Activated CD8-positive, alpha-beta memory T cell treated with anti-CD3 and anti-CD28 coated beads, Interleukin-2, amount 50 U/mL, for 24 hours (primary cell): ENCODE data around the gene ETV6.

Experiments used
- DNase-seq: peaks from one replicate; pipeline ENCODE4 v3.0.0-alpha.2; 2020; ENCODE audit errors: extremely low read depth

ETV6 gene

DNA sequence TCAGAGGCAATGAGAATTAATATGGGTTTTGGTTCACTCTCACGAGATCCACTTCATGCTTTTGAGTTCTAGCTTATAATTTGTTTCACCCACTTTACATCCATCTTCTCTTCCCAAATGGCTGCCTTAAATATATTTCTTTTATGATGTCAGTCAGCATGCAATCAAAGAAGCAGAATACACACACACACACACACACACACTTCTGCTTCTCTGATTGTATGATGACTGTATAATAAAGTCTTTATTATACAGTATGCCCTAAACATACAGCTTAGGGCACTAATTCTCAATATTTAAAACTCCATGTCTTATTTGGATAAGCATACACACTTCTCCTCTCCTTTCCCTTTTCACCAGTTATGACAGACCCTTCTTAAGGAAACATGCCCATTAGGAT is 6.7 kb upstream of the ETV6 start:
- no peak for DNase-seq

DNA sequence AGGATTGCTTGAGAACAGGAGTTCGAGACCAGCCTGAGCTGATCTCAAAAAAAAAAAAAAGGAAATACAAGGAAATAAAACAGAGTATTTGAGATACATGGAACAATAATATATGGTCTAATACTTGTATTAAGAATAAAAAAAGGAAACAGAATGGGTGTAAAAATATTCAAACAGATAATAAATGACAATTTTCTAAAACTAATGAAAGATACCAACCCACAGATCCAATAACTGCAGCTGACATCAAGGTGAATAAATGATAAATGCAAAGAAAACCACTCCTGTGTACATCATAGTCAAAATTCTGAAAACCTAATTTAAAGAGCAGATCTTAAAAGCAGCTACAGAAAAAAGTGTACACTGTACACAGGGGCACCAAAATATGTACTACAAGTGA is 4.1 kb upstream of the ETV6 start:
- DNase-seq: no peak

DNA sequence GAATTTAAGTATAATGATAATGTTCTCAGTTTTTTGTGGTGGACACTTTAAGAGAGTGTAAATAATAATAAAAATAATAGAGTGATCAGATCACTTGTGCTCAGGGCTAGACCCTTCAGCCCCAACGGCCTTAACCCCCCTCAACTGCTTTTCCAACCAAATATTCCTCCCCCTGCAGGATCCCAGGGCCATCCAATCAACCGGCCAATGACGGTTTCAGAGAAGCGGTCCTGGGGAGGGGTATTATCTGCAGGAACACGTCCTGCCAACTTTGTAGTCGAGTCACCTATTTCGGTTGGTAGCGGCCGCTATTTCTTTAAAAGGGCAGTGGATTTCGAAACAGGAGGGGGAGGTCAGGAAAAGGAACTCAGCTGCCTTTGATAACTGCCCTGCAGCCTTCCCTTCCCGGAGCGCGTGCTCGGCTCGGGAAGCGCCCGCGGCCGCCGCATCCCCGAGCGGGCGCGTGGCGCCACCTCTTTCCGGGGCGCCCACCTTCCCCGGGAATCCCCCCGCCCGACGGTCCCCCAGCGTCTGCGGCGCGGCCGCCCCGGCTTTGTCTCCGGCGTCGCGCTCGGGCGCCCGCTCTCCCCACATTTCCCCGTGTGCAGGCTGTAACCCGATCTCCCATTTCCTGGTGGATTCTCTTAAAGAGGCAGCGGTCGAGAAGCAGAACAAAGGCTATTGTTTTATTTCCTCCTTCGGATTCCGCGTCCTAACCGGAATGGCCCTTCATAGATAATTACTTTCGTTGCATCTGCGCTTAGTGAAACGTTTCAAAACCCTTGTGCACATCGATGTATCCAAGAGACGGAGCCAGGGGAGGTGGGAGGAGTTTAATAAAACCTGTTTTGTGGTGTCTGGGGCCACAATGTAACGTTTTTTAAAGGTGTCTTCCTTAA is 711 bp upstream of the ETV6 start:
- DNase-seq: no peak

DNA sequence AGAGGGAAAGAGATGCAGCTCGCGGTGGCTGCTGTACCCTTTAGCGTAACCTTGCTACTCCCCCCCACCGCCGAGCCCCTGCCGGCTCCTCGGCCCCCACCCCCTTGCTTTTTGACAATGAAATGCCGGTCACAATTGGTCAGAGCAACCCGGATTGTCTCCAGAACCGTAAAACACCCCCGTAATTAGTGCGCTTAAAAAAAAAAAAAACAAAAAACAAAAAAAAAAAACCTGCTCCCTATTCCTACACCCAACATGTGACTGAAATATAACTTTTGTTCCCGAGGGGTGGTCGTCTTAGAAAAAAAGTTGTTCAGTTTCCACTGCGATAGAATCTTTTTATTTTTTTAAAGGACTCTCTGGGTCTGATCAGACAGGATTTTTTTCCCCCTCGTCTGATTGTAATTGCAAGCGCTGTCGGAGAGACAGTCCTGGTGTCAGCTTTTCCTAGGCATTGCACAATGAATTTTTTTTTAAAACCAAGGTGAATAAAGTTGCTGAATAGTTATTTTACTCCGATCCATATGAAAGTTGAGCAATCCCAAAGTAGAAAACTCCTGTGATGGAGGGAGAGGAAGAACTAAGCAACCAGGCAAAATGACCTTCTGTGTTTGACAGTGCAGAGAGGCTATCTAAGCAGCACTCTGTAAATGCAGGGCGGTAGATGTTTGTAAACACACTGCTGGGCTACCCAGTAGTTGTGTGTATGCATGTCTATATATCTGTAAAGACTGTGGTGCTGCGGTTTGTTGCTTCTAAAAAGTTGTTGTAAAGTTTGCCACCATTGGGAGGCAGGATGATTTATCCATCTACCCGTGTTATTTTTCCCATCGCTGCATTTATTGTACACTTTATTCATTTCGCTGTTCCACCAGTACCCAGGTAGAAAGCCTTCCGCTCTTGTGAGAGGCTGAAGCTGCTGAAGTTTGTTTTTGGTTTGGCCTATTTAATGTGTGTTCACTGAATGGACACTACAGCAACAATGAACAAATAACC is 1.1 kb downstream of the ETV6 start:
- no peak for DNase-seq

DNA sequence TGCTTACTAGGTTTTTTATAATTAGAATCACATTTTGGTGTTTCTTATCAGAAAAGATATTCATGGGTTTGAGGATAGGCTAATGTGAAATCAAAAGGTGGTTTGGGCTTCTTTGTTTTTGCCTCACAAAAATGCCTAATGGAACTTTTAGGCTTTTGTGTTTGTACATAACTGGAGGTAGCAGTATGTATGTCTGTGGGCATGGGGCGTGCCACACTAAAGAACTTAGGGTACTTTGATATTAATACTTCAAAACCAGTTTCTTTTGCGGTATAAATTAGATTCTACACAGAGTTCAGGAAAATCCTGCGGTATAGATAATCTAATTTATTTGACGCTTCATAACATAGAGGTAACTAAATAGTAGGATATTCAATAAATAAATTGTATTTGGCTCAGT is 1.9 kb downstream of the ETV6 start:
- DNase-seq: no peak

DNA sequence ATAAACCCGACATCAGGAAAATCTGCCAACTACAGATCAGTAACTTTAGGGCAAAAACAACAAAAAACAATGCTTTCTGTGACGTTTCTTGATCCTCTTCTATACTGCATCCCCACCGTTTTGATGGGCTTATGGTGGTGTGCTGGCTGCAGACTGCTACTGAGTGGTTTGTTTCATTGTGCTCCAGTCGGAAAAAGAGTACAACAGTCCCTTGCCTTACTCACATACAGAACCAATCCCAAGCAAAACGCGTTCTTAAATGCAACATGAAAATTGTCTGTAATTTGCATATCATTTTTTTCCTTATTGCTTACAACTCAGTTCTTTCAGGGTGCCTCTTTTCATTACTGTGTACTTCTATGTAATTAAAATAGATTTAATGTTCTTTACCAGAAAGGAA is 2.3 kb downstream of the ETV6 start:
- no peak for DNase-seq

DNA sequence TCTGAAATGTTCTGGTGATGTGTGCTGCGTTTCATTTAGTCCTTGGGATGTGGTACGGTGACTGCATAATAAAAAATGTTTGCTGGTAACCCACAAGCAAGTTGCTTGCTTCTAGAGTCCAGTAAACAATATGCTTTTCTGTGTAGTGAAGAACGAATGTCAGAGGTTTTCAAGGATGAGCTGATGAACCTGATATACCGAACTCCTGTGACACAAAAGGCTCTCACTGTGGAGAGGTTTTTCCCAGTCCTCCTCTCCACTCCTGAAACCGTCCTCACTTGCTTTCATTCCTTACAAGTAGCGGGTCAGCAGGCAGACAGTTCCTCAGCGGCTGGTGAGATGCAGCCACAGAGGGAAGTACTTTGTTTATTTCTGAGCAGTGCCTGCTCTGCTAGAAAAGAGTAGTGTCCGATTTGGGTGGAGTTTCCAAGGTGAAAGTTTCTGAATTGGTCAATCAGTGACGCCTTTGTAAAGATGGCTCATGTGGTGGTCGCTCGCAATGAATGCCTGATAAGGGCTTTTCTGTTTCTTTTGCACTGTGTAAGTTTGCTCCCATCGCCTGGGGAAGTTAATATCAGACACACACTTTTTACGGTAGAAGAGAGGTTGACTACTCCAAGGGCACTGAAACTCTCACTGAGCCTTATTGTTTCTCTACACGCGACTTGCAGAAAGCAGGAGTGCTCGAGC is 3.0 kb downstream of the ETV6 start:
- DNase-seq: no peak

DNA sequence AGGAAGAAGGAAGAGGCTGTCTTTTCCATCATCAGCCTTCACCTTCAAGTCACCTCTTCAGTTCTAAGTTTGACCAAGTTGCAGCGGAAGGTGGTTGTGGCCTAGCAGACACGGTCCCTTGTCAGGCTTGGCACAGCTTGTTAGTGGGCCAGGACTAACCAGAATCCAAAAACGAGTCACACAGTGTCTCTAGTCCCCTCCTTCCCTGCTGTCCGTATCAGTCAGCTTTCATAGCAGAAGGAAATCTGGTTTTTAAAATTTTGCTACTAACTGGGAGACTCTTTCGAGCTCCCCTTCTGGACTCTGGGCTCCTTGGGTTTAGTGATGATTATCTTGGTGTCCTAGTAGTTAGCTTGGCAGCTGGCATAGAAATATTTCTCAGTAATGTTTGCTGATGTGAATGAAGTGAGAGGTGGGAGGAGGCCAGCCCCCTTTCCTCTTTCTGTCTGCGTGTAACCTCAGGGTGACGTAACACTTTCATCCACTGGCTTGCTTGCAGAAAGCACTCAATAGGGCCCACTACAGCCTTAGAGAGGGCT is 3.8 kb downstream of the ETV6 start:
- no peak for DNase-seq

DNA sequence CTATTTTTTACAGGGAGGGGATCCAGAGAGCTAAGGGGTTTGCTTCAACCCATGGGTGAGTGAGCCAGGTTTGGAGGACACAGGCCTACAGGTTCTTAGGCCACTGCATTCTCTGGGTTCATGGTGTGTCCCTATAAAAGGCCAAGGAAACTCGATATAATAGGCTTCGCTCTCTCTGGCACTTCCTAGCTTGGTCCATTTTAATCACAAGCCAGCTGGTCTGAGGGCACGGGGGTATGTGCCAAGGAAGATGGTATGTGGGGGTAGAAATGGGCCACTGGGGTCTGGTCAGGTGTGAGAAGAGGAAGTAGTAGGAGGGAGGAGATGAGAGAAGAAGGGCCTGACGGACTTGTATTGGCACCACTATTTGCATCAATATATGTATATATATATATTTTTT is 4.9 kb downstream of the ETV6 start:
- no peak for DNase-seq

DNA sequence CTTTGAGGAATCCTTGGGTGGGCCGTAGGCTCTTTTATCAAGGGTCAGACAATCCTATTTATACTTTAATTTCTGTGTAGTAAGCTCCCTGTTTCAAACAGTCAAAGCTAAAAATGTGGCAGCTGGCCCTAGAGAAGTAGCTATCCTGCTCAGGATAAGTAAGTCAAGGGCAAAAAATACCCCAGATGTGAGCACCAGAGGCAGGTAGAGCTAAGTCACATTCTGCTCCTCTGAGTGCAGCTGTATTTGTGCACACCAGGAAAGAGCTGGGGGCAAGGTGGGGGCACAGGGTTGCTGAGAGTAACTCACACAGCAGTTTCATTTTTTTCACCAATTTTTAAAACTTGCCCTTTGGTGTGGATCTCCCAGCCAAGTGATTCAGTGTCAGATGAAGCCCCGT is 5.3 kb downstream of the ETV6 start:
- no peak for DNase-seq

DNA sequence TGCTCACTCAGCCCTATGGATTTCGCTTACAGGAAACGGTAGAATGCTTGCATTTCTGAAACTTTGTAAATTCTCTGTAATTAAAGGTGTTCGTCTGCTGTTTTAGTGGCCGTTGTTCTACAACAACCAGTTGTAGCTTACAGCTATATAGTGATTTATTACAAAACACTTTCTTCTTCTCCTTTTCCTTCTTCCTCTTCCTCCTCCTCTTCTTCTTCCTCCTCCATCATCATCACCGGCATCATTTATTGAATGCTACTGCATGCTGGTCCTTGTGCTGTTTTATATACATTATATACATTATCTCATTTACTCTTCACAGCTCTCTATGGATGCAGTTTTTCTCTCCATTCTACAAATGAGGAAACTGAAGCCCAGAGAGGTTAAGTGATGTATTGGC is 6.4 kb downstream of the ETV6 start:
- no peak for DNase-seq

DNA sequence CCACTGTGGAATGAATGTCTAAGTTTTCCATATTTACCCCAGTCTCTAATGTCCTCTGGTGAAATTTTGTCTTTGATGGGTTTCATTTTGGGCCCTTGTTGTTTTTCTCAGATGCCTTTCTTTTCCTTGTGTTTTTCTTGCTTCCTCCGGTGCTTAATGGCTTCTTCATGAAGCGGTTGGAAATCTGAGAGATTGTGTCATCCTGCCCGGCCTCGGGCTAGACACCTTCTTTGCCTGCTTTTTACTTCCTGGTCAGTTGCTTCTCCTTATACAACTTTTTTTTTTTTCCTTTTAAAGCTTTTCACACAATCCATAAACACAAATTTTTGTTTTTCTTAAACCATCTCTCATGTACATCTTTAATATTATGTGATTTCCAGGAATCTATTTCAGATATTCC is 7.1 kb downstream of the ETV6 start:
- DNase-seq: no peak

DNA sequence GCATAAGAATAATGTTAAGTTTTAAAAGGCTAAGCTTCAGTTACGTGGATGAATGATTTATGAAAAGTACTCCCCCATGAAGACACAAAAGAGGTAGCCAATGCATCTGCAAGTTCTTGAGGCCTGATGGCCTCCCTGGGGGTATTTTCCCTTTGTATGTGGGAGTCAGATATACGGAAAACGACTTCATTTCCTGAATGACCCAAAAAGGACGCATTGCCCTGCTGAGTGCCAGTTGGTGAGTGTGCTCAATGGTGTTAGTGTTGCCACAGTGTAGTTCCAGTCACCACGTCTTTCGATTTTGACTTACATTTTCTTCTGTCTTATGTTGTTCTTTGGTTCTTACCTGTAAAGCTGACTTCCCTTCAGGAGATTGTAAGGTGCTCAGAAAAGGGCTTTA is 8.0 kb downstream of the ETV6 start:
- DNase-seq: no peak

DNA sequence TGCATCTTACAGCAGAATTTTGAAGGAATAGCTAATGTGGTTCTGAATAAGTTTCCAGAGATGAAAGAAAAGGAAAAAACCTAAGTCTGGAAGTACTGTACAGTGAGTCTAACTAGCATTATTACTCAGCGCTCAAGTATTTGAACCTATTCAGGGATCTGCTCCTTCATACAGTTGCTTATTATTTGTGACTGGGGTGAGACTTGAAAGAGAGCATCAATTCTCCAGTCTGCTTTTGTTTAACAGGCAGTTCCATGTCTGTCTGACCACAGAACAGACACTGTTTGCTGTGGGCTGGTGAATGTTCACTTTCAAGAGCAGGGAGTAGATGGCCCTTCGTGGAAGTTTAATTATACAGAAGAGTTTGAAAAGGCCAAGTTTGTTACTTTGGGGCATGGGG is 9.3 kb downstream of the ETV6 start:
- DNase-seq: no peak

DNA sequence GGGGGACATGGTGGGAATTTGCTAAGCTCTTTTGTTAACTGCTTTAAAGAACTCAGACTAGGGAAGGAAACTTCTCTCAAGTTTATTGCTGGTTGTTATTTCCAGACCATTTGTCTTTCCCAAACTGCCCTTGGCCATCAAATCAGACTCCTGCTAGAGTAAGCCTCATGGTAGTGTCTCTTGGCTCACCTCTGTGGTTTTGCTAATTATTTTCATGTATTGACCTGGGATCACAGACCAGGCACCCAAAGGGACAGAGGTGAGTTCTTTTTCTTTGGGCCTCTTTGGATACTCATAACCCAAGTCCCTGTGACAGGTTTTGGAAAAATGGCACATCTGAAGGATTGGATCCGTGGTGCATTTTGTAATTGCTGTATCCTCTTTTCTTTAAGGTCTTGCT is 11.2 kb downstream of the ETV6 start:
- DNase-seq: no peak

DNA sequence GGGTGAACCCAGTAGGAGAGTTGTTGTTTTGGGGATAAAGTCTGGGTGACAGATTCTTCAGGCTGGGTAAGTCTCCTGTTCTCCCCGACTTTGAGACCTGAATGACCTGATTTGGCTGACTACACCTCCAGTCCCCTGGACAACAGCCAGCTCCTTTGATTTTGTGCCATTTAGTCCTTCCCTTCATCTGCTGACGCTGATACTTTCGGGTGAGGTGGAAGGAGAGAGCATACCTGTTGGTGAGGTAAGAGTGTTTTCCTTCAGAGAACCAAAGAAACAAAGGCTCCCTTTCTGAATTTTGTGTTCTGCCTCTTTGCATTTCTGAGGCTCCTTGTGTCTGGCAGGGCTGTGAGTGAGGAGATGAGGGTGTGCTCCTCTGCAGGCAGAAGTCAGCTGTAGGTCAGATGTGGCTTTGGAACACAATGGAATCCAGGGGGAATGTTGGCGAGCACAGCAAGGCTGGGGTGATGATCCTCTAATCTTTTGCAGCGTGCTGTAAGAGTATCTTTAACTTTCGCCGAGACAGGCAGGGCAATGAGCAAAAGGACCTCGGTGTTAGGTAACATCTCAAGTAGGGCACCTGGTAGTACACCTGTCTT is 12.1 kb downstream of the ETV6 start:
- DNase-seq: no peak

DNA sequence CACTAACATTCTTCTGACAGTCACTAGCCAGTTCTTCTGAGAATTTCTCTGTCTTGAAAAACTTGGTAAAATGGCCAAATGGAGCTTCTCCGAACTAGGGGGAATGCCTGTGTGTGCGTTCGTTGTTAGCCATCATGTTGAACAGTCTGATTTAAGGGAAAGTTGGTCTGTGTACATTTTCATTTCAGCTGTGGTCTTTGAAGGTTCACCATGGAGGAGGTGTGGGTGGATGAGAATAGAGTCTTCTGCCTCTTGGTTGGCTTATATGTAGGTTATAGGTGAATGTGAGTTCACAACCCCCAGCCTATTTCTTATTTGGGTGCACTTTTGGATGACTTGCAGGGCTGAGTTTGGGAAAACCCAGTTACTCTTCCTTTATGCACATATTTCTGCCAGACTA is 12.9 kb downstream of the ETV6 start:
- no peak for DNase-seq

DNA sequence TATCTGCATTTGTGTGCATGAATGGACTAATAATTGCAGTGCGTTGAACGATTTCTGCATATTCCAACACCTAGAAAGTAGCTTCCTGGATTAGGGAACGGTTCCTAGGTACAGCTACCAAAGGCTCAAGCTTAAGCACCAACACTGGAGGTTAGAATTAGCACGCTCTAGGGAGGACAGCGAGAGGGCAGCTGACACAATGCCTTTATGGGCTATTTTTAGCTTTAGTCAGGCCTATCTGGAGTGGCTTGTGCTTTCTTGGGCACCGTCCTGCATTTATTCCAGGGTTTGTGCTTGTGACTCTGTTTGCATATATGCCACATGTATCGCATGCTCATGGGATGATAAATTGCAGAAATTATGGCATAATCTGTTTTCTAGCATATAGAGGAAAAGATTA is 13.7 kb downstream of the ETV6 start:
- DNase-seq: no peak

DNA sequence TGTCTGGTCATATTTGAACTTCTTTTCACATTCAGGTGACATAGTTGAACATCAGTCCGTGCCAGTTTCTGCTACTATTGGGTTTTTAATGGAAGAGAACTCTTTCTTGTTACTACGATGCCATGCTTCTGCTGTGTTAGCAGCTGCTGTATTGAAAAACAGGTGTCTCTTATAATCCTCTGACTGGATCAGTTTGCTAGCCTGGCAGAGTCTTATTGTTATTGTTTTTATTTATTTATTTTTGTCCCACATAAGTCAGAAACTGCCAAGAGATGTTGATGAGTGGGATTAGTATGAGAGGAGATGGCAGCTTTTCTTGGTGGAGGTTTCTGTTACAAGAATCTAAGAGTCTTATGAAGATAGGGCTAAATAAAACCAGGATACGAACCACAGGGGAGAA is 14.6 kb downstream of the ETV6 start:
- DNase-seq: no peak

DNA sequence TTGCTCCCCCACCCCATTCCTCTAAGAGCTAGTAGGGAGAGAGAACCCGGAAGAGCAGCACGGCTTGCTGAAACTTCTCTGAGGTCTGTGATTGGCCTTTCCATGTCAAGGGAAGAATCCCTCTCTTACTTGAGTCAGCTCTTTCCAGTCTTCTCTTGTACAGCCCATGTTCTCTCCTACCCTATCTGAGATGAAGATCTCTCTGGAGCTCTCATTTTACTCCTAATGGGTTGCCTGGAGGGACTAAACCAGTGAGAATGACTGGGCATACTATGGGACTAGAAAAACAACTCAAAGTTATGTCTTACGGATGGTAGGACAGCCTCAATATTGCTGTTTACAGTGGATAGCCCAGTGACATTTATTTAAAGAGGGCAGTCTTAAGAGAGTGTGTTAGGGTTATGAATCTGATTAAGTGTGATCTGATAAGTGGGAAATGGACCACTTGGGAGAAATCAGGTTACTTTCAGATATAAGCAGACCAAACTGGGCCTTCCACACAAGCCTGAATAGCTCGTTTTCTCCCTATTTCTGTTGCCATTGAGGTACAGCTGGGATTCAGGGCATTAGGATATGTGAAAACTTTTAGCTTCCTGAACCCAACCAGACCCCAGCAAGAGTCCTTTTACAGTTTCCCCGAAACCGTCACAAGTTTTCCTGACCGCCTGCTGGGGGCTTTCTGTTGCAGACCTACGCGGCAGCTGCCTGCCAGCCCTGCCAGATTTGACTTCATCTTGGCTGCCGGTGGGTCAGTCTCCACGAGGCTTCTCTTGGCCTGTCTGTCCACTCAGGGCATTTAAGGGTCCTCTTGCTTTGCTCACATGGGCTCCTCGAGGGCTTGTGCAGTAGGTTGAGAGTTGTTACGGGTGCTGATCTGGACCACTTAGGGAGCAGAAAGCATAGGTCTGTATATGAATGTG is 16.9 kb downstream of the ETV6 start:
- no peak for DNase-seq
